Adrenal gland (tissue), 12 donors: ENCODE measurements around the gene MRPS22. TPM values are rescaled to one million over a fixed set of nuclear protein-coding genes. Genes with fewer than 3 reads are reported as not detected.

Source experiments
- DNase-seq, 7 donors: peaks; one replicate each; pipeline ENCODE4 v3.0.0-alpha.2; 2019 to 2020
- H3K27ac ChIP-seq, 5 donors: fragments of 200-600 bp; sonication (generic) in 4 of 5; 1 replicate in 3 of 5; 2 replicates in 2 of 5; pipeline versions ENCODE4 v1.5.1 to v1.8.0; 2016 to 2020; ENCODE audit warnings: mild to moderate bottlenecking in 1 of 5
- H3K27me3 ChIP-seq: fragments of 200-600 bp; 2 replicates; pipeline ENCODE4 v1.8.0; 2021
- H3K36me3 ChIP-seq, 2 donors: fragments of 200-600 bp; replicated peaks in 1 of 2; 1 replicate in 1 of 2; 2 replicates in 1 of 2; pipeline versions ENCODE4 v1.5.1 to v1.8.0; 2018 to 2022
- H3K4me1 ChIP-seq, 2 donors: fragments of 200-600 bp; replicated peaks in 1 of 2; 1 replicate in 1 of 2; 2 replicates in 1 of 2; pipeline versions ENCODE4 v1.5.1 to v1.8.0; 2018 to 2021
- H3K4me3 ChIP-seq, 4 donors: fragments of 200-600 bp; sonication (generic) in 3 of 4; one replicate each; pipeline ENCODE4 v1.5.1; 2016 to 2018
- H3K9me3 ChIP-seq, 3 donors: fragments of 200-600 bp; sonication (generic) in 1 of 3; replicated peaks in 1 of 3; 1 replicate in 2 of 3; 2 replicates in 1 of 3; pipeline versions ENCODE4 v1.5.1 to v1.8.0; 2016 to 2021
- POLR2A ChIP-seq, 2 donors: fragments of 450-650 bp; IDR thresholded peaks; one replicate each; pipeline ENCODE4 v1.6.1; 2017; ENCODE audit warnings: antibody characterized with exemption in 2 of 2, mild to moderate bottlenecking in 2 of 2, moderate library complexity in 1 of 2
- WGBS, 4 donors: extraction: QIAGEN DNeasy Blood & Tissue Kit in 2 of 4; methylation state at CpG; one replicate each; pipeline versions ENCODE4 v1.1.5 to v1.1.7; 2013 to 2017; 5-methylcytosine and 5-hydroxymethylcytosine counted together
- intact Hi-C, 2 donors: fragments of 100-400 bp; cut with DNase I; formaldehyde crosslinking; loops; one replicate each; pipeline versions ENCODE4 v1.14.1 to v1.15.0; 2022 to 2023
- polyA plus RNA-seq, 3 donors: library from polyadenylated mRNA; stranded (reverse); fragments of 200-250 nt in 2 of 3; fragments of 350-450 nt in 1 of 3; fragmentation: Illumina TruSeq in 1 of 3; extraction: RNeasy Lipid Tissue Mini Kit (QIAGEN cat#74804) in 1 of 3; gene quantifications; one replicate each; pipeline ENCODE4 v1.2.3, GENCODE V29; 2013 to 2014
- total RNA-seq, 9 donors: library from RNA; depleted of rRNA in 4 of 9; stranded (reverse); fragments of >200 nt in 4 of 9; fragments of 120-200 nt in 1 of 9; fragmentation: NEBNext Ultra II Directional in 1 of 9; extraction: Animal tissue kit (Norgen Biotek cat#: 25700) in 1 of 9; gene quantifications; one replicate each; pipeline versions ENCODE4 v1.1.0 to v1.2.4, GENCODE V29; 2013 to 2023
- TF ChIP-seq, protein P1 (sequence below), 6 experiments: fragments of 450-650 bp in 4 of 6; fragments of 200-600 bp in 2 of 6; sonication (generic) in 1 of 6; IDR thresholded peaks; 1 replicate in 5 of 6; 2 replicates in 1 of 6; pipeline versions ENCODE4 v1.5.1 to v1.8.0; 2016 to 2021; ENCODE audit warnings: antibody characterized with exemption in 6 of 6, mild to moderate bottlenecking in 2 of 6, moderate library complexity in 1 of 6
- donor health status: healthy with polysubstance abuse.
- donor health status: Bipolar disorder and iron deficiency.
- donor health status: DM: yes; HTN: yes; CAD: no.
- donor health status: DM: no; HTN: no; CAD: no.
- donor health status: DM: no; HTN: no; CAD: no.
- donor health status: DM: yes; HTN: yes; CAD: no.

The MRPS22 gene
- total and polyA plus RNA-seq, 12 donors = 50.7 to 213 (median 95.5) TPM

GRCh38 chr3:139319428-139320402, 24.1 kb upstream of the MRPS22 start:
- Histone ChIP-seq H3K27me3 (no peaks in the 10 kb centered on the region), H3K27ac (no peak overlapping the region), H3K4me3 (no peak overlapping the region), H3K4me1 (no peaks in the 10 kb centered on the region), H3K9me3 (no peaks in the 10 kb centered on the region), H3K36me3 (no peaks in the 10 kb centered on the region)
- TF ChIP-seq, protein P1, sequence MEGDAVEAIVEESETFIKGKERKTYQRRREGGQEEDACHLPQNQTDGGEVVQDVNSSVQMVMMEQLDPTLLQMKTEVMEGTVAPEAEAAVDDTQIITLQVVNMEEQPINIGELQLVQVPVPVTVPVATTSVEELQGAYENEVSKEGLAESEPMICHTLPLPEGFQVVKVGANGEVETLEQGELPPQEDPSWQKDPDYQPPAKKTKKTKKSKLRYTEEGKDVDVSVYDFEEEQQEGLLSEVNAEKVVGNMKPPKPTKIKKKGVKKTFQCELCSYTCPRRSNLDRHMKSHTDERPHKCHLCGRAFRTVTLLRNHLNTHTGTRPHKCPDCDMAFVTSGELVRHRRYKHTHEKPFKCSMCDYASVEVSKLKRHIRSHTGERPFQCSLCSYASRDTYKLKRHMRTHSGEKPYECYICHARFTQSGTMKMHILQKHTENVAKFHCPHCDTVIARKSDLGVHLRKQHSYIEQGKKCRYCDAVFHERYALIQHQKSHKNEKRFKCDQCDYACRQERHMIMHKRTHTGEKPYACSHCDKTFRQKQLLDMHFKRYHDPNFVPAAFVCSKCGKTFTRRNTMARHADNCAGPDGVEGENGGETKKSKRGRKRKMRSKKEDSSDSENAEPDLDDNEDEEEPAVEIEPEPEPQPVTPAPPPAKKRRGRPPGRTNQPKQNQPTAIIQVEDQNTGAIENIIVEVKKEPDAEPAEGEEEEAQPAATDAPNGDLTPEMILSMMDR (IDR thresholded peaks at IDR 0.05) = no peak
- no peak for TF ChIP-seq POLR2A (IDR thresholded peaks at IDR 0.05)
- 76 to 86% (median 80%) methylated on average over 8 to 10 of the region's 10 CpGs for WGBS, 4 donors
- intact Hi-C loops = loop anchor here in 1 of 2 donors (10.0 kb wide), 1 partner anchor 385 kb away; no protein-coding TSS in a partner anchor
- no peak for DNase-seq

DNA sequence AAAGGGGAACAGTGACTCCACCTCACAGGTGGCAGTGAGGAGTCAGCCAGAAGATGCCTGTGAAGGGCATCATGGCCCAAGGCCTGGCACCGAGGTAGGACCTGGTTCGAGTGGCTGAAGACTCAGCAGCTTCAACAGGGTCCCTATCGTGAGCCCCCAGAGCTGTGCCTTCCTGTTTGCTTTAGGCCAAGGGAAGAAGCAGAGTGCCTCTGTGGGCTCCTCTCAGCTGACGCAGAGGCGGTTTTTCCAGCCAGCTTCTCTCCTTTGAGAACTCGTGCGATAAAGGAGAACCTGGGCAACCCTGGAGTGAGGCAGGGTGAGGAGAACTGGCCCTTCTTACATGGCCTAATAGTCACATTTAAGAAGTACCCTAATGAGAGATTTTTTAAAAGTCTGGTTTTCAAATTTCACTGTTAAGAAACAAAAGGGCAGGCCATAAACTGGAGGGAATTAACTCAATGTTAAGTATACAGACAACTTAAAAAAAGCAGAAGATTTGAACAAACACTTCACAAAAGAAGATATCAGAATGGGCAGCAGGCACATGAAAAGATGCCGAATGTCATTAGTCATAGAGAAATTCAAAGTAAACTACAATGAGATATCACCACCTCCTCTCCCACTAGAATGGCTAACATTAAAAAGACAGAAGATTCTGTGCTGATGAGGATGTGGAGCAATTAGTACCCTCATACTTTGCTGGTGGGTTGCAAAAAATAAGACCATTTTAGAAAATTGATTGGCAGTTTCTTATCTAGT, 23.1 kb upstream of the MRPS22 start:
- Histone ChIP-seq H3K4me1 (no peaks in the 10 kb centered on the region), H3K36me3 (no peaks in the 10 kb centered on the region), H3K9me3 (no peaks in the 10 kb centered on the region), H3K4me3 (no peak overlapping the region), H3K27ac (no peak overlapping the region), H3K27me3 (no peaks in the 10 kb centered on the region)
- TF ChIP-seq POLR2A (IDR thresholded peaks at IDR 0.05) = no peak
- TF ChIP-seq, protein P1 (IDR thresholded peaks at IDR 0.05) = no peak
- intact Hi-C loops = loop anchor here in 1 of 2 donors (10.0 kb wide), 1 partner anchor 386 kb away; no protein-coding TSS in a partner anchor
- no peak for DNase-seq
- 61 to 77% (median 70%) methylated on average over 5 to 8 of the region's 8 CpGs for WGBS, 4 donors

- WGBS, 4 donors = 75 to 93% (median 82%) methylated on average over 2 to 5 of the region's 5 CpGs
- Histone ChIP-seq H3K36me3 (no peaks in the 10 kb centered on the region), H3K4me3 (no peak overlapping the region), H3K9me3 (no peaks in the 10 kb centered on the region), H3K4me1 (no peaks in the 10 kb centered on the region), H3K27me3 (no peaks in the 10 kb centered on the region), H3K27ac (no peak overlapping the region)
- TF ChIP-seq POLR2A (IDR thresholded peaks at IDR 0.05) = no peak
- TF ChIP-seq, protein P1 (IDR thresholded peaks at IDR 0.05) = no peak
- intact Hi-C loops = loop anchor here in 1 of 2 donors (10.0 kb wide), 1 partner anchor 388 kb away; no protein-coding TSS in a partner anchor
- DNase-seq = peak in 2 of 7 donors; percentile 5 to 20
Observed at GRCh38 chr3:139322346-139322745, 21.5 kb upstream of the MRPS22 start.

DNA sequence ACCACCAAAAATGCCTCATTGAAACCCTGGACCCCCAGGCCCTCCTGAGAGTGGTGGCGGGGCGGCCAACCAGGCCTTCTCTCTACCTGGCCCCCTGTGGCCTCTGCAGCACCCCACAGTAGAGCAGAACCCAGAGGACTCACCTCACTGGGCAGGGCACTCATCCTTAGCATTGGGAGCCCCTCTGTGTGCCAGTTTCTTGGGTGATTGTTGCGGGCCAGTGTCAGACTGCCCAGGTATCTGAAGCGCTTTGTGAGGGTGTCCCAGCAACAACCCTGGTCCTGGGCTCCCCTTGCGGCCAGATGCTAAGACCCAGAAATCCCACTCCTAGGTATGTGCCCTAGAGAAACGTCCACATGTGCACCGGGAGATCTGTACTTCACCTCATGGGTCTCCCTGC, 20.7 kb upstream of the MRPS22 start:
- peak in 1 of 7 donors; percentile 33 for DNase-seq

More for the DNA sequence above, 20.7 kb upstream of the MRPS22 start:
- H3K27ac ChIP-seq = no peak overlapping the region
- intact Hi-C loops = loop anchor here in 1 of 2 donors (10.0 kb wide), 1 partner anchor 388 kb away; no protein-coding TSS in a partner anchor
- TF ChIP-seq POLR2A (IDR thresholded peaks at IDR 0.05) = no peak
- TF ChIP-seq, protein P1 (IDR thresholded peaks at IDR 0.05) = no peak
- H3K36me3 ChIP-seq = no peaks in the 10 kb centered on the region
- 79 to 100% (median 90%) methylated on average over 3 to 7 of the region's 7 CpGs for WGBS, 4 donors
- H3K4me3 ChIP-seq = no peak overlapping the region
- H3K9me3 ChIP-seq = no peaks in the 10 kb centered on the region
- H3K4me1 ChIP-seq = no peaks in the 10 kb centered on the region
- no peaks in the 10 kb centered on the region for H3K27me3 ChIP-seq
